Stimulated activated naive CD4-positive, alpha-beta T cell (primary cell): Measurements from ENCODE around the gene CES5A.
A peak's percentile ranks its signal among the peaks of the same experiment; 100 is the strongest.
"Not testable (repeated sequence)": the region's sequence is repeated elsewhere in the genome, so short reads cannot be mapped to it uniquely, and the experiment has no call there.

Experiments
- DNase-seq, 6 experiments: peaks; one replicate each; lab custom pipeline; 2025; lab: John Stamatoyannopoulos, UW

Gene CES5A

DNA sequence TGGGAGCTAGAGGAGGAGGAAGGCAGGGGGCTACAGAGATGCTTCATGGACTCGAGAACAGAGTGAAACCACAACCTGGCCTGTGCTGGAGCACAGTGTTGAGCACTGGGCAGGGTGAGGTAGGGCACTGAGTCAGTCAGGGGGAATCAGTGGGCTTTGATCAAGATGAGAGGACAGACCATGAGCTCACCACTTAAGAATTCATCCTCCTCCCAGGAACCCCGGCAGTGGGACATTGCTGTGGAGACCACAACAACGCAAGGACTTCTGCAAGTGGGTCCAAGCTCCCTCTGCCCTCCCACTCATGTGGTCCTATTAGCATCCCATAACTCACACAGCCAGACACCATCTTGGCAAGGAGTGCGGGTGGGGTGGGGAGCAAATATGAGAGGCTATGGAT, 1.7 kb upstream of the CES5A start:
- no peak for DNase-seq

- no peak for DNase-seq
Measured at GRCh38 chr16:55873122-55873521, 2.1 kb downstream of the CES5A start.

GRCh38 chr16:55872130-55872529, 3.0 kb downstream of the CES5A start:
- DNase-seq, result no peak

DNA sequence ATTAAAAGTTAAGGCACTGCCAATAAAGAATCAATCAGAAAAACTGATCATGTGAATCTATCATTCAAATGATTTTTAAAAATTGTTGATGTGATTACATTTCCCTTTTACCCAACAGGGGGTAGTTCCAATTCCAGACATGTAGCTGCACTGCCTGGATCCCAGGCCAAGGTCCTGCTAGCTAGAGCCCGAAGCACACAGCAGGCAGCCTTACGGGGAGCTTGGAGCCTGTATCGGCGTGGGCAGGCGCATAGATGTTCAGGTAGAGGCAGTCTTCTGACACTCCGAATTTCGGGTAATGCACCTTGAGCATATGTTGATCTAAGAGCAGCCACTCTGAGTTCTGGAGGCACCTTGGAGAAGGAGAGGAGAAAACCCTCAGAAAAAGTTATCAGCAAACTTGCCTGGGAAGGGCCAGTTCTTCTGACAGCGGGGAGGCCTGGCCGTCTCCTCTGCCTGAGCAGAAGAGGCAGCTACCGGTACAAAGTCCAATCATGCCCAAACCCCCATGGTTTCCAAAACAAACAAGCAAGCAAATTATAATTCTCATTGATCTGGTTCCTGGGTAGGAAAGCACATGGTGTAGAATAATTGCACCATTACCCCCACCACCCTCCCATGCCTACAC, 3.6 kb downstream of the CES5A start:
- DNase-seq, result no peak

- DNase-seq, result no peak
Measured at GRCh38 chr16:55868980-55869379, 6.2 kb downstream of the CES5A start.

GRCh38 chr16:55868137-55868536, 7.0 kb downstream of the CES5A start:
- no peak for DNase-seq

GRCh38 chr16:55861288-55861687, 13.9 kb downstream of the CES5A start:
- DNase-seq, result no peak

DNA sequence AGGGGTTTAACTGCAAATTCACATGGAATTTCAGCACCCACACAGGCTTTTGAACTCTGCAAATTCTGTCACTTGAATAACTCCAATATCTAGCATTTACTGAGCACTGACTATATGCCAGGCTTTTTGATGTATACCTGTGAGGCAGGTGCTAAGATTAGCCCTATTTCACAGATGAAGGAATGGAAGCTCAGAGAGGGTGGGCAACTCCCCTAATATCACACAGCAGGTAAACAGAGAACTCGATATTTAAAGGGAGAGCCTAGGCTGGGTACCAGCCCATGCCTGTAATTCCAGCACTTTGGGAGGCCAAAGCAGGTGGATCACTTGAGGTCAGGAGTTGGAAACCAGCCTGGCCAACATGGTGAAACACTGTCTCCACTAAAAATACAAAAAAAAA, 17.5 kb downstream of the CES5A start:
- not testable (repeated sequence) for DNase-seq

- no peak for DNase-seq
Measured at GRCh38 chr16:55856950-55857349, 18.2 kb downstream of the CES5A start.

DNA sequence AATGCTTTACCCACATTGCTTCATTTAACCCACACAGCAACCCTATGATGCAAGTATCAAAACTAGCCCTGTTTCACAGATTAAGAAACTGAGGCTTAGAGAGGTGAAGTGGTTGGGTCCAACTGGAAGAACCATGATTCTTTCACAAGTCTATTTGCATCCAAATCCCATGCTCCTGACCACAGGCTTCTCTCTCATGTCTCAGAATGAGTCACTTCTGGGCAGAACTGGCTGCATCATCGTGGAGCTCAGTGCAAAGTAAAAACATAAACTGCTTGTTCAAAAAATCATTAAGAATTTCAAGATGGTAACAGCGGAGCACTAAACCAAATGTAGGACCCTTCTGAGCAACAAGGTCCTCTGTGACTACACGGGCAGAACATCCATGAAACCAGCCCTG, 22.1 kb downstream of the CES5A start:
- DNase-seq, result no peak

DNA sequence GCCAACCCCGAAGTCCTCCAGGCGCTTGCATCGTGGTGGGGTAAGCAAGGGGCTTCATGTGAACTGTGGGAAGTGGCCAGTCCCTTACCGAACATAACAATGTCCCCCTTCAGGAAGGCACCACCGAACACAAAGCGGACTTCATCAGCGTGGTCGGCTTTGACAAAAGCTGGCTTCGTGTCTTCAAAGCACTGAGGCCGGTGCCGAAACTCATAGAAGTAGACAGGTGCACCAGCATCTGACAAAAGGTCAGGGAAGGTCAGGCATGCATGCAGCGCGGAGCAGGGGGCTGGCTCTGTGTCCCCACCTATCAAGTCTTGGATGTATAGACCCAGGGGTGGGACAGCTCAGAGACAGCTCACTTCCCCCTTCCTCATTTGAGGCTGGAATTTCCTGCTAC, 25.6 kb downstream of the CES5A start:
- DNase-seq, result no peak

DNA sequence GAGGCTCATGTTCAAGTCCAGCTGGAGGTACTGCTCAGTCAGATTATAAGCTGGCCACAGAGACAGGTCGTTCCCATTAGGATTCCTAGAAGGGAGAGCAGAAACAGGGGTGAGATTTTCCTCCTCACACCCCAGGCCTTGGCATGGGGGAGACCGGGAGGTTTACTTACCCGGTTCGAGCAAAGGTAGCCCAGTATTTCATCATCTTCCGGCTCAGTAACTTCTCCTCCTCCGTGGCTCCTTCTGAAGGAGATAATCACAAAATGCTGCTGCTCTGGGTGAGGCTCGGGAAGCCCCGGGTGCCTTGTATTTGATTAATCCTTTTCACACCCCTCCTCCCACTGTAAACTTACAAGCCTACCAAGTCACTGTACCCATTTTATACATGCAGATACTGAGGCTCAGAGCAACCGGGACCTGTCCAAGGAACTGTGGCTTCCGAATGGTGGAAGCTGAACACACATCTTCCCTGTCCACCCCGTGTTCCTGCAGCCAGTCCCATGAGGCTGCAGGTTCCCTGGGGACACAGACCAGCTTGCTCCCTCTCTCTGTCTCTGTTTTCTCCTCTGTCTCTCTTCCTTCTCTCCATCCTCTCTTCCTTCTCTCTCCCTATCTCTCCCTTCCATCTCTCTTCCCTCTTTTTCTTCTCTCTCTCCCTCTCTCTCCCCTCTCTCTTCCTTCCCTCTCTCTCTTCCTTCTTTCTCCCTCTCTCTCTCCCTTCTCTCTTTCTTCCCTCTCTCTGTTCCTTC, 28.4 kb downstream of the CES5A start:
- no peak for DNase-seq

DNA sequence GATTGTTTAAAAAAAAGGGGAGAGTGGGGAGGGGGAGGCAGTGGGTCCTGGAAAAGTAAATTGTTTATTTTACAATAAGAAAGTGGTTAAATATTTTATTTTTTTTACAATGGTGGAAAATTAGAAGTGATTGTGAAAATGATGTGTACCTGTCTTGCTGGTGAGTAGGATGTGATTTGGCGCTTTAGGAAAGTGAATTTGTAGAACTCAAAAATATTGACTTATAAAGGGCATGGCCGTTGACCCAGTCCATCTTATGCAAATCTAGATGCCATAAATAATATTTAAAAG, 32.1 kb downstream of the CES5A start:
- no peak for DNase-seq

DNA sequence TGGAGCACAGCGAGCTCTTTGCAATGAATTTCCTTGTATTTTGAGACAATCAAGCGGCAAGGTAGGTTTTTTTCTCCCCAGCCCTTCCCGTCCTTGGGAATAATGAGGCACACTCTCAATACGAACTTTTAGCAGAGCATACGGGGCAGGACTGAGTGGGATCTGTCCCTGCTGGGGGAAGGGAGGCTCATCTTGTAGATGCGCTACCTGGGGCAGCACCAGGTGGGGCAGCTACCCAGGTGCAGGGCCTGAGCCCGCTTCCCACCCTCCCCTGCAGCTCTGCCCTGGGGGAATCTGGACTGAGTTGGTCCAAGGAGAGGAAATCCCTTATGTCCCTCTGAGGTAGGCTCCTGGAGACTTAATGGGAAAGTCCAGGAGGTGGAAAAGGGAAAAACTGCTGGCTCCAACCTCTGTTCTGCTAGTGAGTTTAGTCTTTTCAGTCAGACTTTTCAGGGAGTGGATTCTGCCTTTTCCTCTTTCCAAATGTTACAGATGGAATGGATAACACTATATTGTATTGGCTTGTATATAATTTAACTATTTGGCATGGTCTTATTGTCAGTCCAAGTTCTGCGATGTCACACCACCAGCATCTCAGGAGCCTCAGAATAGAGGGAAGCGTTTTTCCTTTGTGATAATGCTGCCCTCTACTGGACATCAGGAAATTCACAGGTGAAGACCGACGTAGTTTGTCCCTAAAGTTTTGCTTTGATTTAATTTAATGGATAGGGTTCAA, 32.6 kb downstream of the CES5A start:
- DNase-seq, result peak in 2 of 6 experiments; percentile 5 to 9

- no peak for DNase-seq
Measured at GRCh38 chr16:55839115-55839514, 36.1 kb downstream of the CES5A start.

GRCh38 chr16:55836158-55836611, 39.0 kb downstream of the CES5A start:
- DNase-seq, result no peak

- DNase-seq, result no peak
Measured at GRCh38 chr16:55835581-55835980, 39.6 kb downstream of the CES5A start.

- not testable (repeated sequence) for DNase-seq
Measured at GRCh38 chr16:55835173-55835572, 40.0 kb downstream of the CES5A start.

- DNase-seq, result no peak
Measured at GRCh38 chr16:55834049-55834448, 41.1 kb downstream of the CES5A start.

- DNase-seq, result no peak
Measured at GRCh38 chr16:55832773-55833691, 42.1 kb downstream of the CES5A start, which contains the start of gene CES1. CES1 (minus strand) TSS chr16:55833096; CDS start chr16:55833055, 41 bp downstream.

GRCh38 chr16:55832425-55832772, 42.8 kb downstream of the CES5A start:
- no peak for DNase-seq

DNA sequence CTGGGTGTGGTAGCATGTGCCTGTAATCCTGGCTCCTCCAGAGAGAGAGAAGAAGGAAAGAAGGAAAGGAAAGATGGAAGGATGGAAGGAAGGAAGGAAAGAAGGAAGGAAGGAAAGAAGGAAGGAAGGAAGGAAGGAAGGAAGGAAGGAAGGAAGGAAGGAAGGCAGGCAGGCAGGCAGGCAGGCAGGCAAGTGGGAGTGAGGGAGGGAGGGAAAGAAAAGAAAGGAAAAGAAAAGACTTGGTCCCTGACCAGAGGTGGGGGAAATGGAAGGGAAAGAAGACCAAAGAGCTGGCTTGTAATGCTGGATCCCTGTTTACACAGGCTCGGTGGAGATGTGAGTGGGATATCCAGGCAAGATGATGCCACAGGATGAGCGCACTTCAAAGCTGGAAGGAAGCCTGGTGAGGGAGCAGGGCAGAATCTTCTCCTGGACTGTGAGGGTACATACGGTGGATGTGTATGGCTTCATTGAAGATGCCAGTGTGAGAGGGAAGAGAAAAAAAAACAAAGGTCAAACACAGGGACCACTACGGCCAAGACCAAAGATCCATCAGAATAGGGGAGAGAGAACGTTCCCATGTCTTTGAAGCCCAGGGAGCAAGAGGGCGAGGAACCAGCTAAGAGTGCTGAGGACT, 44.4 kb downstream of the CES5A start:
- no peak for DNase-seq
